Measurements from ENCODE around the gene FGGY. TPM values are rescaled to one million over a fixed set of nuclear protein-coding genes. Genes with fewer than 3 reads are reported as not detected.

Gene FGGY
- total and polyA plus RNA-seq, 4 donors = 16.0 to 67.0 (median 43.4) TPM

- DNase-seq (ENCODE audit: low spot score) = no peak
- TF ChIP-seq TAF1 (conservative IDR thresholded peaks at IDR 0.05) (no peak), JUND (IDR thresholded peaks at IDR 0.05) (no peak), ZBTB33 (IDR thresholded peaks at IDR 0.05) (no peak), REST (IDR thresholded peaks at IDR 0.05) (no peak), ATF3 (IDR thresholded peaks at IDR 0.05) (no peak), SP1 (IDR thresholded peaks at IDR 0.05) (no peak), FOXA2 (IDR thresholded peaks at IDR 0.05) (no peak), RAD21 (IDR thresholded peaks at IDR 0.05) (no peak), GABPA (IDR thresholded peaks at IDR 0.05 in 1 of 2, conservative IDR thresholded peaks at IDR 0.05 in 1 of 2) (no peak), CTCF (IDR thresholded peaks at IDR 0.05; ENCODE audit: low read depth, low read length, missing input control) (no peak), HNF4G (IDR thresholded peaks at IDR 0.05) (no peak), MAX (IDR thresholded peaks at IDR 0.05) (no peak), HNF4A (conservative IDR thresholded peaks at IDR 0.05) (no peak), RXRA (IDR thresholded peaks at IDR 0.05) (no peak), EGR1 (IDR thresholded peaks at IDR 0.05; ENCODE audit: low read depth in 2 of 2) (no peak), FOXA1 (IDR thresholded peaks at IDR 0.05) (no peak), YY1 (IDR thresholded peaks at IDR 0.05) (no peak), NR2F2 (IDR thresholded peaks at IDR 0.05) (no peak)
- Histone ChIP-seq H3K27ac (ENCODE audit: low read depth in 1 of 2, low read length in 2 of 2) (no peak overlapping the region), H3K9ac (ENCODE audit: low read depth in 1 of 2, low read length in 2 of 2) (no peak overlapping the region), H3K4me1 (ENCODE audit: control insufficient read depth in 4 of 4, insufficient read depth in 4 of 4, low read length in 3 of 4) (no peaks in the 10 kb centered on the region), H3K4me3 (ENCODE audit: low read depth in 1 of 3, low read length in 3 of 3) (no peak overlapping the region), H3K9me3 (ENCODE audit: control insufficient read depth in 4 of 4, low read length in 3 of 4) (no peaks in the 10 kb centered on the region), H3K36me3 (ENCODE audit: control insufficient read depth in 4 of 4, insufficient read depth in 3 of 4, low read depth in 1 of 4, low read length in 3 of 4) (peaks cover 0 to 7% (median 5%) of the 10 kb centered on the region in 4 donors), H3K27me3 (ENCODE audit: control insufficient read depth in 4 of 4, insufficient read depth in 4 of 4, low read length in 3 of 4) (no peaks in the 10 kb centered on the region)
- WGBS = 95% methylated on average over 1 of the region's 1 CpG
Measured at GRCh38 chr1:59526240-59526639, 229.3 kb downstream of the FGGY start.

Data from liver (tissue), 9 donors.